Tibial artery (tissue), 4 donors: Measurements from ENCODE around the gene PKLR.

Experiments
- DNase-seq, 2 donors: peaks; one replicate each; pipeline ENCODE4 v3.0.0-alpha.2; 2019
- H3K27ac ChIP-seq, 2 donors: fragments of 200-600 bp; sonication (generic) in 1 of 2; 1 replicate in 1 of 2; 2 replicates in 1 of 2; pipeline ENCODE4 v1.5.1; 2018 to 2019; ENCODE audit warnings: mild to moderate bottlenecking in 1 of 2
- H3K27me3 ChIP-seq, 2 donors: fragments of 200-600 bp; sonication (generic) in 1 of 2; one replicate each; pipeline versions ENCODE4 v1.5.1 to v1.6.0; 2016 to 2019
- H3K36me3 ChIP-seq, 3 donors: fragments of 200-600 bp; sonication (generic) in 2 of 3; one replicate each; pipeline ENCODE4 v1.5.1; 2016 to 2019; ENCODE audit warnings: mild to moderate bottlenecking in 2 of 3
- H3K4me1 ChIP-seq, 4 donors: fragments of 200-600 bp; sonication (generic) in 2 of 4; 1 replicate in 3 of 4; 2 replicates in 1 of 4; pipeline ENCODE4 v1.5.1; 2016 to 2019
- H3K4me3 ChIP-seq, 2 donors: fragments of 200-600 bp; sonication (generic) in 1 of 2; 1 replicate in 1 of 2; 2 replicates in 1 of 2; pipeline ENCODE4 v1.5.1; 2018 to 2019; ENCODE audit warnings: mild to moderate bottlenecking in 2 of 2
- H3K9me3 ChIP-seq, 3 donors: fragments of 200-600 bp; sonication (generic) in 1 of 3; one replicate each; pipeline ENCODE4 v1.5.1; 2016 to 2019
- intact Hi-C: fragments of 100-400 bp; cut with DNase I; formaldehyde crosslinking; loops from one replicate; pipeline ENCODE4 v1.15.0; 2023; ENCODE audit warnings: low total_unique reads
- TF ChIP-seq, protein P1 (sequence below), 2 experiments: fragments of 200-600 bp in 1 of 2; fragments of 450-650 bp in 1 of 2; IDR thresholded peaks; one replicate each; pipeline ENCODE4 v1.5.1; 2017 to 2019; ENCODE audit warnings: antibody characterized with exemption in 2 of 2, mild to moderate bottlenecking in 1 of 2, moderate library complexity in 1 of 2

PKLR gene

DNA sequence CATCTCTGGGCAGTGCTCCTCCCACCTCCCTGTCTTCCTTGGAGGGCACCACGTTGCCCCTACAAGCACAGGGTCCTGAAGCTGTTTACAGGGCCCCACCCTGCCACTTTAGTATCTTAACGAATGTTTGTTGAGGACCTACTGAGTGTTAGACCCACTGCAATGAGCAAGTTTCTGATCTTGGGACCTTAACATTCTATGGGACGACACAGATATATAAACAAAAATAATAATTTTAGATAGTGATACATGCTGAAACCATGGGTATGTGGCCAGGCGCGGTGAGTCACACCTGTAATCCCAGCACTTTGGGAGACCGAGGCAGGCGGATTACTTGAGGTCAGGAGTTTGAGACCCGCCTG is 56.1 kb downstream of the PKLR start:
- peak overlapping the region; percentile 59 to 83 for H3K4me3 ChIP-seq
- no peak for DNase-seq
- no peaks in the 10 kb centered on the region for H3K27me3 ChIP-seq
- TF ChIP-seq, protein P1, sequence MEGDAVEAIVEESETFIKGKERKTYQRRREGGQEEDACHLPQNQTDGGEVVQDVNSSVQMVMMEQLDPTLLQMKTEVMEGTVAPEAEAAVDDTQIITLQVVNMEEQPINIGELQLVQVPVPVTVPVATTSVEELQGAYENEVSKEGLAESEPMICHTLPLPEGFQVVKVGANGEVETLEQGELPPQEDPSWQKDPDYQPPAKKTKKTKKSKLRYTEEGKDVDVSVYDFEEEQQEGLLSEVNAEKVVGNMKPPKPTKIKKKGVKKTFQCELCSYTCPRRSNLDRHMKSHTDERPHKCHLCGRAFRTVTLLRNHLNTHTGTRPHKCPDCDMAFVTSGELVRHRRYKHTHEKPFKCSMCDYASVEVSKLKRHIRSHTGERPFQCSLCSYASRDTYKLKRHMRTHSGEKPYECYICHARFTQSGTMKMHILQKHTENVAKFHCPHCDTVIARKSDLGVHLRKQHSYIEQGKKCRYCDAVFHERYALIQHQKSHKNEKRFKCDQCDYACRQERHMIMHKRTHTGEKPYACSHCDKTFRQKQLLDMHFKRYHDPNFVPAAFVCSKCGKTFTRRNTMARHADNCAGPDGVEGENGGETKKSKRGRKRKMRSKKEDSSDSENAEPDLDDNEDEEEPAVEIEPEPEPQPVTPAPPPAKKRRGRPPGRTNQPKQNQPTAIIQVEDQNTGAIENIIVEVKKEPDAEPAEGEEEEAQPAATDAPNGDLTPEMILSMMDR (IDR thresholded peaks at IDR 0.05), result no peak
- no peaks in the 10 kb centered on the region for H3K9me3 ChIP-seq
- H3K36me3 ChIP-seq, result peaks cover 14 to 28% (median 15%) of the 10 kb centered on the region in 3 donors
- intact Hi-C loops, result no loop called here
- peaks cover 0 to 40% (median 27%) of the 10 kb centered on the region in 4 donors for H3K4me1 ChIP-seq
- peak overlapping the region; percentile 94 to 96 for H3K27ac ChIP-seq

DNA sequence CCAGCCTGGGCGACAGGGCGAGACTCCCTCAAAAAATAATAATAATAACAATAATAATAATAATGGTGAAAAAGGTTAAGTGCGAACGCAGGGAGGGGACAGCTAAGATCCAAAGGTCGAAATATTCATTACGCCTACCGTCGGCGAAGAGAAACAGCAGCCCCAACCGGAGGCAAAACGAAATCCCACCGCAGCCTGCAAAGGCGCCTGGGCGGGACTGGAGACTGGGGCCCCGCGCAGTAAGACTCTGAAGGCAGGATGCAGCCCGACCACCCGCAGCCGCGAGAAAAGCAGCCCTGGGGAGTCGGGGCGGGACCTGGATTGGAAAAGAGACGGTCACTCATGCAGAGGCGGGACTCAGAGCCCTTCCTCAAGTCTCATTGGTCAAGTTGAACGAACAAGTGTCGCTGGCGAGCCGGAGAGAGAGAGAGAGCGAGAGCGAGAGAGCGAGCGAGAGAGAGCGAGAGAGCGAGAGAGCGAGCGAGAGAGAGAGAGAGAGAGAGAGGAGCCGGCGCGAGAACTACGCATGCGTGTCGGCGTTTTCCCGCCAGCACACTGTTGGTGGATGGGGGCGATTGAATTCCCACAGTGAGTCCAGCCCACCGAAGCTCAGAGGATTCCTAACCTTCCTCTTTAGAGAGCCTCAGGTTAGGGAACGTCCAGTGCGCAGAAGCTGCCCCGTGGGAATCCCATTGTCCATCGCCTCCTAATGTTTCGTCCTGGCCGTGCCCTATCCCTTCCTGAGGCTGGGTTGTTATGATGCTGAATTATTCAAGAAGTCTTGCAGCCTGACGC is 56.7 kb downstream of the PKLR start:
- Histone ChIP-seq H3K36me3 (peaks cover 14 to 28% (median 15%) of the 10 kb centered on the region in 3 donors), H3K27ac (peak overlapping the region; percentile 94 to 96), H3K4me3 (peak overlapping the region; percentile 59 to 83), H3K27me3 (no peaks in the 10 kb centered on the region), H3K9me3 (no peaks in the 10 kb centered on the region), H3K4me1 (peaks cover 0 to 44% (median 26%) of the 10 kb centered on the region in 4 donors)
- intact Hi-C loops, result loop anchor here (5.0 kb wide), 1 partner anchor 37 kb away; the partner anchor contains the start of genes MTX1 and THBS3
- DNase-seq, result peak; percentile 99
- TF ChIP-seq, protein P1 (IDR thresholded peaks at IDR 0.05), result peak; percentile 14 to 98

DNA sequence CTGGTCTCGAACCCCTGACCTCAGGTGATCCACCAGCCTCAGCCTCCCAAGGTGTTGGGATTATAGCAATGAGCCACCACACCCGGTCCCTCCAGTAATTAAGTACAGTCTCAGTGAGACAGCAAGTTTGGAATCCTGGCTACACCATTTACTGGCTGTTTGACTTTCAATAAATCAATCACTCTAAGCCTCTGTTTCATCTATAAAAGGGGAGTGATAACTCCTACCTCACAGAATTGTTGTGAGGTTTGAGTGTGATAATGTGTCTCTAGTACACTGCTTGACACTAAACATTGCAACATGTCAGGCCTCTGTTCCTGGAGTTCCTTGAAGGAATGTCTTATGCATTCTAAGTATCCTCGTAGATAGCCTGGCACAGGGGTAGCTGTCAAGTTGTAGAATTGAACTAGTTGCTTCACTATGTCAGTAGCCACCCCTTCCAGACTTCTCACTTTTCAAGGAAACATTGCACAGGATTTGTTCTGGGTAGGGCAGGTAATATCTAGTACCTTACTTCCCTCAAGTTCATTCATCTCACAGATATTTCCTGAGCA is 58.4 kb downstream of the PKLR start:
- H3K4me1 ChIP-seq, result peaks cover 0 to 46% (median 26%) of the 10 kb centered on the region in 4 donors
- H3K27ac ChIP-seq, result peak overlapping the region; percentile 94 to 96
- no peaks in the 10 kb centered on the region for H3K27me3 ChIP-seq
- intact Hi-C loops, result loop anchor here (5.0 kb wide), 1 partner anchor 36 kb away; the partner anchor contains the start of genes MTX1 and THBS3
- H3K4me3 ChIP-seq, result peak overlapping the region; percentile 59 to 83
- peaks cover 13 to 19% (median 14%) of the 10 kb centered on the region in 3 donors for H3K36me3 ChIP-seq
- no peaks in the 10 kb centered on the region for H3K9me3 ChIP-seq
- DNase-seq, result no peak
- TF ChIP-seq, protein P1 (IDR thresholded peaks at IDR 0.05), result no peak

DNA sequence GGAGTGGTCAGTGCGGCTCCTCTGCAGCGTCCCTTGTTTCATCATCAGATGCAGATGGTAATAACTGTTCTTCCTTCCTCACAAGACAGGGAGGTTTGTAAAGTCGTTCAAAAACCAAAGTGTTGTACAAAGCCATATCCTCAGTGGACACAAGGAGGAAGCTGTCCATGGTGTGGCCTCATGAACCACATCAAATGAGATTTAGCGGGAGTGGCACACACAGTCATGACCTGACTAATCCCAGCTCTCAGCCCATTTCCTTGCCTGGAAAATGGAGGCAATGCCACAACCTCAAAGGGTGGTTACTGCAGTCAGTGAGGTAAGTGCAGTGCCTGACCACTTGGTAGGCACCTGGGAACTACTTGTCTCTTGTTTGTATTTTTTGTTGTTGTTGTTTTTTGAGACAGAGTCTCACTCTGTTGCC is 59.4 kb downstream of the PKLR start:
- Histone ChIP-seq H3K4me1 (peaks cover 0 to 46% (median 26%) of the 10 kb centered on the region in 4 donors), H3K4me3 (no peak overlapping the region), H3K27me3 (no peaks in the 10 kb centered on the region), H3K36me3 (peaks cover 9 to 19% (median 18%) of the 10 kb centered on the region in 3 donors), H3K27ac (peak overlapping the region in 1 of 2 donors; percentile 96), H3K9me3 (no peaks in the 10 kb centered on the region)
- intact Hi-C loops, result loop anchor here (5.0 kb wide), 1 partner anchor 35 kb away; the partner anchor contains the start of genes MTX1 and THBS3
- no peak for DNase-seq
- TF ChIP-seq, protein P1 (IDR thresholded peaks at IDR 0.05), result no peak

DNA sequence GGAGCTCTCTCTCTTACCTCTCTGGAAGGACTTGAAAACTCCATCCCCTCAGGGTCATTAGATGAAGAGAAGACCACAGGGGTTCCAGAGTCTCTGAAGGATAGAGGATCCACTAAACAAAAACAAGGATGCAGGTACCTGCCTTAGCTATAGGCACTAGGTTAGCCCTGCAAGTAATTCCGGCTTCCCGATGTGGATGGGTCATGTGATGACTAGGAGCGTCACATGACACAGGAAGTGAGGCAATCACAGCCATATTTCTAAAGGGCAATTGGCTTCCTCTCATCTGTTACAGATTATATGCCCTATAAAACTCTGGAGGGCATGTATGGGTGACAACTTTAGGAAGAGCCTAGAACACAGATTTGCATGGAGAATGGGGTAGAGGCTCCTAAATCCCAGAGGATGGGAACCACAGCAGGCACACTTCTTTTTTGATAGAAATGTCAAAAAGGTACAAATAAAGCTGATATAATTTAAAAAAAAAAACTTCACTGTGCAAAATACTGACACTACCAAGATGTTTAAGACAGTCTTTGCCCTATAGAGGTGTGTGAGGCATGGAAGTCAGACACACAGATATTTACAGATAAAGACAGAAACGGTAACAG is 60.1 kb downstream of the PKLR start:
- Histone ChIP-seq H3K4me3 (peak overlapping the region; percentile 32 to 41), H3K9me3 (no peaks in the 10 kb centered on the region), H3K27ac (peak overlapping the region in 1 of 2 donors; percentile 96), H3K4me1 (peaks cover 0 to 46% (median 26%) of the 10 kb centered on the region in 4 donors), H3K36me3 (peaks cover 16 to 25% (median 21%) of the 10 kb centered on the region in 3 donors), H3K27me3 (no peaks in the 10 kb centered on the region)
- intact Hi-C loops, result loop anchor here (5.0 kb wide), 1 partner anchor 34 kb away; the partner anchor contains the start of genes MTX1 and THBS3
- TF ChIP-seq, protein P1 (IDR thresholded peaks at IDR 0.05), result peak in 1 of 2 experiments; percentile 7
- DNase-seq, result peak in 1 of 2 donors; percentile 80
